ENCODE results near the gene KLF11. TPM values are rescaled to one million over a fixed set of nuclear protein-coding genes. Genes with fewer than 3 reads are reported as not detected.
"Not testable (repeated sequence)": the region's sequence is repeated elsewhere in the genome, so short reads cannot be mapped to it uniquely, and the experiment has no call there.

The KLF11 gene
- polyA plus RNA-seq, 1 donor from 2014 or later, result 5.7 TPM

DNA sequence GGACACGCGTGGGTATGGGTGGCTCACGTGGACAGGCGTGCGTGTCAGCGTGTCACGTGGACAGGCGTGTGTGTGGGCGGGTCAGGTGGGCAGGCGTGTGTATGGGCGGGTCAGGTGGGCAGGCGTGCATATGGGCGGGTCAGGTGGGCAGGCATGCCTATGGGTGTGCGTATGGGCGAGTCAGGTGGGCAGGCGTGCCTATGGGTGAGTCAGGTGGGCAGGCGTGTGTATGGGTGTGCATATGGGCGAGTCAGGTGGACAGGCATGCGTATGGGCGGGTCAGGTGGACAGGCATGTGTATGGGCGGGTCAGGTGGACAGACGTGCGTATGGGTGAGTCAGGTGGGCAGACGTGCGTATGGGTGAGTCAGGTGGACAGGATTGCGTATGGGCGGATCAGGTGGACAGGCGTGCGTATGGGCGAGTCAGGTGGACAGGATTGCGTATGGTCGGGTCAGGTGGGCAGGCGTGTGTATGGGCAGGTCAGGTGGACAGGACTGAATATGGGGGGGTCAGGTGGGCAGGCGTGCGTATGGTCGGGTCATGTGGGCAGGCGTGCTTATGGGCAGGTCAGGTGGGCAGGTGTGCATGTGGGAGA lies 30.9 kb upstream of the KLF11 start:
- not testable (repeated sequence) for H3K9me3 ChIP-seq (ENCODE audit: low read length); H3K9ac ChIP-seq (ENCODE audit: low read length); H3K27ac ChIP-seq (ENCODE audit: low read length); H4K20me1 ChIP-seq (ENCODE audit: insufficient read depth); H3F3A ChIP-seq (ENCODE audit: insufficient read depth, low read length, poor library complexity, severe bottlenecking); H3K36me3 ChIP-seq (ENCODE audit: insufficient read depth, low read length); H2AFZ ChIP-seq (ENCODE audit: low read depth, low read length); H3K4me2 ChIP-seq (ENCODE audit: low read length); H3K9me2 ChIP-seq (ENCODE audit: insufficient read depth, low read length); H3K79me2 ChIP-seq (replicated peaks; ENCODE audit: insufficient read depth, low read length); H3K4me3 ChIP-seq (ENCODE audit: low read length); H3K27me3 ChIP-seq (ENCODE audit: insufficient read depth, low read depth, low read length)

GRCh38 chr2:10012963-10013461 lies 30.3 kb upstream of the KLF11 start:
- no peak overlapping the region for H3K27ac ChIP-seq (ENCODE audit: low read length)
- H3F3A ChIP-seq (ENCODE audit: insufficient read depth, low read length, poor library complexity, severe bottlenecking), result no peaks in the 10 kb centered on the region
- H3K4me2 ChIP-seq (ENCODE audit: low read length), result no peak overlapping the region
- H3K4me3 ChIP-seq (ENCODE audit: low read length), result no peak overlapping the region
- H3K79me2 ChIP-seq (replicated peaks; ENCODE audit: insufficient read depth, low read length), result no peaks in the 10 kb centered on the region
- no peak overlapping the region for H2AFZ ChIP-seq (ENCODE audit: low read depth, low read length)
- no peaks in the 10 kb centered on the region for H3K9me3 ChIP-seq (ENCODE audit: low read length)
- no peaks in the 10 kb centered on the region for H3K36me3 ChIP-seq (ENCODE audit: insufficient read depth, low read length)
- TF ChIP-seq TAF1 (IDR thresholded peaks at IDR 0.05; ENCODE audit: low read depth) (no peak), POLR2AphosphoS5 (IDR thresholded peaks at IDR 0.05) (no peak), EP300 (conservative IDR thresholded peaks at IDR 0.05; ENCODE audit: poor library complexity, severe bottlenecking) (no peak), RAD21 (conservative IDR thresholded peaks at IDR 0.05) (no peak), MXI1 (conservative IDR thresholded peaks at IDR 0.05; ENCODE audit: poor library complexity, severe bottlenecking) (no peak), SMC3 (conservative IDR thresholded peaks at IDR 0.05; ENCODE audit: poor library complexity) (no peak), REST (IDR thresholded peaks at IDR 0.05; ENCODE audit: borderline replicate concordance) (no peak), EZH2 (IDR thresholded peaks at IDR 0.05; ENCODE audit: borderline replicate concordance, insufficient read depth, low read length, poor library complexity, severe bottlenecking) (no peak)
- TF ChIP-seq, protein P1, sequence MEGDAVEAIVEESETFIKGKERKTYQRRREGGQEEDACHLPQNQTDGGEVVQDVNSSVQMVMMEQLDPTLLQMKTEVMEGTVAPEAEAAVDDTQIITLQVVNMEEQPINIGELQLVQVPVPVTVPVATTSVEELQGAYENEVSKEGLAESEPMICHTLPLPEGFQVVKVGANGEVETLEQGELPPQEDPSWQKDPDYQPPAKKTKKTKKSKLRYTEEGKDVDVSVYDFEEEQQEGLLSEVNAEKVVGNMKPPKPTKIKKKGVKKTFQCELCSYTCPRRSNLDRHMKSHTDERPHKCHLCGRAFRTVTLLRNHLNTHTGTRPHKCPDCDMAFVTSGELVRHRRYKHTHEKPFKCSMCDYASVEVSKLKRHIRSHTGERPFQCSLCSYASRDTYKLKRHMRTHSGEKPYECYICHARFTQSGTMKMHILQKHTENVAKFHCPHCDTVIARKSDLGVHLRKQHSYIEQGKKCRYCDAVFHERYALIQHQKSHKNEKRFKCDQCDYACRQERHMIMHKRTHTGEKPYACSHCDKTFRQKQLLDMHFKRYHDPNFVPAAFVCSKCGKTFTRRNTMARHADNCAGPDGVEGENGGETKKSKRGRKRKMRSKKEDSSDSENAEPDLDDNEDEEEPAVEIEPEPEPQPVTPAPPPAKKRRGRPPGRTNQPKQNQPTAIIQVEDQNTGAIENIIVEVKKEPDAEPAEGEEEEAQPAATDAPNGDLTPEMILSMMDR (IDR thresholded peaks at IDR 0.05; ENCODE audit: poor library complexity, severe bottlenecking), result no peak
- no peaks in the 10 kb centered on the region for H4K20me1 ChIP-seq (ENCODE audit: insufficient read depth)
- no peak overlapping the region for H3K9ac ChIP-seq (ENCODE audit: low read length)
- no peaks in the 10 kb centered on the region for H3K9me2 ChIP-seq (ENCODE audit: insufficient read depth, low read length)
- no peaks in the 10 kb centered on the region for H3K27me3 ChIP-seq (ENCODE audit: insufficient read depth, low read depth, low read length)

- not testable (repeated sequence) for H2AFZ ChIP-seq (ENCODE audit: low read depth, low read length); H3K9me2 ChIP-seq (ENCODE audit: insufficient read depth, low read length); H3K36me3 ChIP-seq (ENCODE audit: insufficient read depth, low read length); H3K27ac ChIP-seq (ENCODE audit: low read length); H3K9me3 ChIP-seq (ENCODE audit: low read length); H3K4me3 ChIP-seq (ENCODE audit: low read length); H3K27me3 ChIP-seq (ENCODE audit: insufficient read depth, low read depth, low read length); H3K79me2 ChIP-seq (replicated peaks; ENCODE audit: insufficient read depth, low read length); H4K20me1 ChIP-seq (ENCODE audit: insufficient read depth); H3K4me2 ChIP-seq (ENCODE audit: low read length); H3K9ac ChIP-seq (ENCODE audit: low read length); H3F3A ChIP-seq (ENCODE audit: insufficient read depth, low read length, poor library complexity, severe bottlenecking)
These were observed 29.5 kb upstream of the KLF11 start for GRCh38 chr2:10013651-10014417.
